OCI-LY1 (cell line): ENCODE measurements around the gene CDKN1C.

Experiments
- CTCF ChIP-seq: fragments of 200-600 bp; sonication (generic), shearing (Covaris generic); IDR thresholded peaks from 2 replicates; pipeline ENCODE4 v1.5.1; 2017; ENCODE audit warnings: mild to moderate bottlenecking, antibody characterized with exemption, low read length, moderate library complexity, mixed read lengths
- EZH2 ChIP-seq: fragments of 200-600 bp; sonication (generic), shearing (Covaris generic); IDR thresholded peaks from 2 replicates; pipeline ENCODE4 v1.8.0; 2017; ENCODE audit warnings: borderline replicate concordance, mixed run types, mild to moderate bottlenecking, antibody characterized with exemption, low read length, moderate library complexity, mixed read lengths

GRCh38 chr11:2869134-2869526 lies 16.4 kb downstream of the CDKN1C start:
- no peak for TF ChIP-seq CTCF
- TF ChIP-seq EZH2, result no peak
